NCI-H774 (cell line): Measurements from ENCODE around the gene NUP93.

ENCODE experiments used
- DNase-seq: peaks from one replicate; lab custom pipeline; 2025; lab: John Stamatoyannopoulos, UW

The NUP93 gene

GRCh38 chr16:56894331-56894917 is 164.5 kb downstream of the NUP93 start:
- DNase-seq, result no peak

GRCh38 chr16:56895813-56896212 is 165.9 kb downstream of the NUP93 start:
- no peak for DNase-seq

GRCh38 chr16:56896244-56896643 is 166.3 kb downstream of the NUP93 start:
- no peak for DNase-seq

GRCh38 chr16:56897026-56897799 is 167.3 kb downstream of the NUP93 start:
- DNase-seq, result peak; percentile 30

GRCh38 chr16:56898847-56899246 is 168.9 kb downstream of the NUP93 start:
- no peak for DNase-seq
